ENCODE data around the gene KLK2.
A peak's percentile ranks its signal among the peaks of the same experiment; 100 is the strongest.

Gene KLK2

GRCh38 chr19:50838239-50838638 is 35.0 kb upstream of the KLK2 start:
- POLR2A ChIA-PET, result no interaction called here
- H3K27me3 ChIP-seq (replicated peaks in 2 of 5; ENCODE audit: control insufficient read depth in 4 of 5, insufficient read depth in 5 of 5, low read length in 4 of 5), result peaks cover 6 to 71% (median 19%) of the 10 kb centered on the region in 5 experiments
- no peaks in the 10 kb centered on the region for H3K36me3 ChIP-seq (ENCODE audit: control insufficient read depth in 4 of 4, insufficient read depth in 4 of 4, low read length in 3 of 4)
- CTCF ChIA-PET, result interaction anchor here (0.6 kb wide), 1 partner anchor 95 kb away, joined by 3 read pairs; no protein-coding TSS in a partner anchor
- H3K9me3 ChIP-seq (ENCODE audit: control extremely low read depth in 1 of 5, control insufficient read depth in 4 of 5, insufficient read depth in 2 of 5, low read depth in 1 of 5, low read length in 4 of 5), result peaks cover 0 to 7% (median 0%) of the 10 kb centered on the region in 5 experiments
- no peak overlapping the region for H3K4me3 ChIP-seq (ENCODE audit: control insufficient read depth in 1 of 7, extremely low read depth in 1 of 7, insufficient read depth in 4 of 7, low read depth in 2 of 7, low read length in 6 of 7)
- WGBS (ENCODE audit: insufficient coverage), result 21% methylated on average over 4 of the region's 6 CpGs
- peaks cover 0 to 12% (median 10%) of the 10 kb centered on the region in 4 experiments for H3K4me1 ChIP-seq (ENCODE audit: control extremely low read depth in 1 of 4, control insufficient read depth in 4 of 4, insufficient read depth in 4 of 4, low read length in 3 of 4)
- DNase-seq, result peak; percentile 23 to 35 (median 28)
- H3K27ac ChIP-seq (ENCODE audit: insufficient read depth in 1 of 2, low read depth in 1 of 2, low read length in 2 of 2, poor library complexity in 1 of 2, severe bottlenecking in 2 of 2), result no peak overlapping the region

- peaks cover 0 to 12% (median 10%) of the 10 kb centered on the region in 4 experiments for H3K4me1 ChIP-seq (ENCODE audit: control extremely low read depth in 1 of 4, control insufficient read depth in 4 of 4, insufficient read depth in 4 of 4, low read length in 3 of 4)
- H3K27ac ChIP-seq (ENCODE audit: insufficient read depth in 1 of 2, low read depth in 1 of 2, low read length in 2 of 2, poor library complexity in 1 of 2, severe bottlenecking in 2 of 2), result no peak overlapping the region
- ChIA-PET POLR2A (no interaction called here), CTCF (interaction anchor here (0.6 kb wide), 1 partner anchor 34 kb away, joined by 3 read pairs; no protein-coding TSS in a partner anchor)
- no peak for DNase-seq
- no peaks in the 10 kb centered on the region for H3K36me3 ChIP-seq (ENCODE audit: control insufficient read depth in 4 of 4, insufficient read depth in 4 of 4, low read length in 3 of 4)
- peaks cover 2 to 69% (median 15%) of the 10 kb centered on the region in 5 experiments for H3K27me3 ChIP-seq (replicated peaks in 2 of 5; ENCODE audit: control insufficient read depth in 4 of 5, insufficient read depth in 5 of 5, low read length in 4 of 5)
- H3K4me3 ChIP-seq (ENCODE audit: control insufficient read depth in 1 of 7, extremely low read depth in 1 of 7, insufficient read depth in 4 of 7, low read depth in 2 of 7, low read length in 6 of 7), result no peak overlapping the region
- H3K9me3 ChIP-seq (ENCODE audit: control extremely low read depth in 1 of 5, control insufficient read depth in 4 of 5, insufficient read depth in 2 of 5, low read depth in 1 of 5, low read length in 4 of 5), result peaks cover 0 to 18% (median 6%) of the 10 kb centered on the region in 5 experiments
- WGBS (ENCODE audit: insufficient coverage), result 82% methylated on average over 6 of the region's 10 CpGs
Observed at GRCh38 chr19:50839712-50840655, 33.3 kb upstream of the KLK2 start.

GRCh38 chr19:50842130-50842529 is 31.1 kb upstream of the KLK2 start:
- POLR2A ChIA-PET, result no interaction called here
- no peak for DNase-seq
- Histone ChIP-seq H3K36me3 (ENCODE audit: control insufficient read depth in 4 of 4, insufficient read depth in 4 of 4, low read length in 3 of 4) (no peaks in the 10 kb centered on the region), H3K4me1 (ENCODE audit: control extremely low read depth in 1 of 4, control insufficient read depth in 4 of 4, insufficient read depth in 4 of 4, low read length in 3 of 4) (no peaks in the 10 kb centered on the region), H3K4me3 (ENCODE audit: control insufficient read depth in 1 of 7, extremely low read depth in 1 of 7, insufficient read depth in 4 of 7, low read depth in 2 of 7, low read length in 6 of 7) (no peak overlapping the region), H3K27ac (ENCODE audit: insufficient read depth in 1 of 2, low read depth in 1 of 2, low read length in 2 of 2, poor library complexity in 1 of 2, severe bottlenecking in 2 of 2) (no peak overlapping the region), H3K9me3 (ENCODE audit: control extremely low read depth in 1 of 5, control insufficient read depth in 4 of 5, insufficient read depth in 2 of 5, low read depth in 1 of 5, low read length in 4 of 5) (peaks cover 0 to 18% (median 6%) of the 10 kb centered on the region in 5 experiments), H3K27me3 (replicated peaks in 2 of 5; ENCODE audit: control insufficient read depth in 4 of 5, insufficient read depth in 5 of 5, low read length in 4 of 5) (peaks cover 0 to 52% (median 2%) of the 10 kb centered on the region in 5 experiments)
- CTCF ChIA-PET, result no interaction called here
- WGBS (ENCODE audit: insufficient coverage), result 96% methylated on average over 3 of the region's 6 CpGs

- no peak for DNase-seq
- Histone ChIP-seq H3K27ac (ENCODE audit: insufficient read depth in 1 of 2, low read depth in 1 of 2, low read length in 2 of 2, poor library complexity in 1 of 2, severe bottlenecking in 2 of 2) (no peak overlapping the region), H3K4me1 (ENCODE audit: control extremely low read depth in 1 of 4, control insufficient read depth in 4 of 4, insufficient read depth in 4 of 4, low read length in 3 of 4) (no peaks in the 10 kb centered on the region), H3K27me3 (replicated peaks in 2 of 5; ENCODE audit: control insufficient read depth in 4 of 5, insufficient read depth in 5 of 5, low read length in 4 of 5) (peaks cover 0 to 48% (median 2%) of the 10 kb centered on the region in 5 experiments), H3K36me3 (ENCODE audit: control insufficient read depth in 4 of 4, insufficient read depth in 4 of 4, low read length in 3 of 4) (no peaks in the 10 kb centered on the region), H3K9me3 (ENCODE audit: control extremely low read depth in 1 of 5, control insufficient read depth in 4 of 5, insufficient read depth in 2 of 5, low read depth in 1 of 5, low read length in 4 of 5) (peaks cover 0 to 18% (median 6%) of the 10 kb centered on the region in 5 experiments), H3K4me3 (ENCODE audit: control insufficient read depth in 1 of 7, extremely low read depth in 1 of 7, insufficient read depth in 4 of 7, low read depth in 2 of 7, low read length in 6 of 7) (no peak overlapping the region)
- no CpG with 5 or more reads among the region's 2 CpGs for WGBS (ENCODE audit: insufficient coverage)
- ChIA-PET POLR2A (no interaction called here), CTCF (no interaction called here)
Observed at GRCh38 chr19:50843205-50843604, 30.0 kb upstream of the KLK2 start.

- Histone ChIP-seq H3K9me3 (ENCODE audit: control extremely low read depth in 1 of 5, control insufficient read depth in 4 of 5, insufficient read depth in 2 of 5, low read depth in 1 of 5, low read length in 4 of 5) (peaks cover 0 to 18% (median 6%) of the 10 kb centered on the region in 5 experiments), H3K36me3 (ENCODE audit: control insufficient read depth in 4 of 4, insufficient read depth in 4 of 4, low read length in 3 of 4) (no peaks in the 10 kb centered on the region), H3K27me3 (replicated peaks in 2 of 5; ENCODE audit: control insufficient read depth in 4 of 5, insufficient read depth in 5 of 5, low read length in 4 of 5) (peaks cover 0 to 48% (median 2%) of the 10 kb centered on the region in 5 experiments), H3K4me1 (ENCODE audit: control extremely low read depth in 1 of 4, control insufficient read depth in 4 of 4, insufficient read depth in 4 of 4, low read length in 3 of 4) (no peaks in the 10 kb centered on the region), H3K27ac (ENCODE audit: insufficient read depth in 1 of 2, low read depth in 1 of 2, low read length in 2 of 2, poor library complexity in 1 of 2, severe bottlenecking in 2 of 2) (no peak overlapping the region), H3K4me3 (ENCODE audit: control insufficient read depth in 1 of 7, extremely low read depth in 1 of 7, insufficient read depth in 4 of 7, low read depth in 2 of 7, low read length in 6 of 7) (no peak overlapping the region)
- WGBS (ENCODE audit: insufficient coverage), result 94% methylated on average over 6 of the region's 7 CpGs
- CTCF ChIA-PET, result no interaction called here
- POLR2A ChIA-PET, result no interaction called here
- no peak for DNase-seq
Observed at GRCh38 chr19:50843701-50844221, 29.5 kb upstream of the KLK2 start.

DNA sequence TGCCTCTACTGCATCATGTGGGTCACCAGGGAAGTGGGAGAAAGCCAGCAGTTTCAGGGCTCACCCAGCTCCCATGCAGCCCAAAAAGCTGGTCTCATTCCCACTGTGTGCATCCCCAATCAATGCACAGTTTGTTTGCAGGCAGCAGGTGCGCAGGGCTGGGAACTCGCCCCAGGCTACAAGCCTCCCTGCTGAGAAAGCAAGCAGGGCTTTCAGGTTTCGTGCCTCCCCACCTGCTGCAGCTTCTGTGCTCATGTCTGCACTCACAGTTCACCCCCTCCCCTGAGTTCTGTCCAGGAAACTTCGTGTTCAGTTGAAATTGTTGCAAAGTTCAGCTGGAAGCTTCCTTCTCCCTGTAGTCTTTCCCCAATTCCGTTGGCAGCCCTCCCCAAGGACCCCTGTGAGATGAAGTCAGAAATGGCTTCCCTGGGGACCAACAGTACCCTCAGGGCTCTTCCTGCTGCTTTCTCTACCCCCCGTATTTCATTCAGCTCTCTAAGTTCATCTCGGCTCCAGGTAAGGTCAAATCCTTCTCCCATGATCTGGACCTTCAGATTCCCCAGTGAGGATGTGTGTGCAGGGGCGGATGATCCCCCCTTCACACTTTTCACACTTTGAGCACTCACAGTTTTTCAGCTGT is 28.8 kb upstream of the KLK2 start:
- ChIA-PET POLR2A (no interaction called here), CTCF (no interaction called here)
- Histone ChIP-seq H3K9me3 (ENCODE audit: control extremely low read depth in 1 of 5, control insufficient read depth in 4 of 5, insufficient read depth in 2 of 5, low read depth in 1 of 5, low read length in 4 of 5) (peaks cover 0 to 18% (median 6%) of the 10 kb centered on the region in 5 experiments), H3K27ac (ENCODE audit: insufficient read depth in 1 of 2, low read depth in 1 of 2, low read length in 2 of 2, poor library complexity in 1 of 2, severe bottlenecking in 2 of 2) (no peak overlapping the region), H3K4me1 (ENCODE audit: control extremely low read depth in 1 of 4, control insufficient read depth in 4 of 4, insufficient read depth in 4 of 4, low read length in 3 of 4) (no peaks in the 10 kb centered on the region), H3K36me3 (ENCODE audit: control insufficient read depth in 4 of 4, insufficient read depth in 4 of 4, low read length in 3 of 4) (no peaks in the 10 kb centered on the region), H3K27me3 (replicated peaks in 2 of 5; ENCODE audit: control insufficient read depth in 4 of 5, insufficient read depth in 5 of 5, low read length in 4 of 5) (peaks cover 0 to 45% (median 2%) of the 10 kb centered on the region in 5 experiments), H3K4me3 (ENCODE audit: control insufficient read depth in 1 of 7, extremely low read depth in 1 of 7, insufficient read depth in 4 of 7, low read depth in 2 of 7, low read length in 6 of 7) (no peak overlapping the region)
- DNase-seq, result no peak
- 71% methylated on average over 8 of the region's 8 CpGs for WGBS (ENCODE audit: insufficient coverage)

Data from common myeloid progenitor, CD34-positive (primary cell).